Fibroblast of peridontal ligament (primary cell): ENCODE data around the gene RAP1GAP2.
"Not testable (repeated sequence)": the region's sequence is repeated elsewhere in the genome, so short reads cannot be mapped to it uniquely, and the experiment has no call there.

Experiments used
- DNase-seq: peaks from one replicate; pipeline ENCODE4 v3.0.0-alpha.2; 2010; ENCODE audit errors: extremely low read depth

Gene RAP1GAP2

GRCh38 chr17:2883544-2884213, 87.4 kb downstream of the RAP1GAP2 start:
- no peak for DNase-seq

DNA sequence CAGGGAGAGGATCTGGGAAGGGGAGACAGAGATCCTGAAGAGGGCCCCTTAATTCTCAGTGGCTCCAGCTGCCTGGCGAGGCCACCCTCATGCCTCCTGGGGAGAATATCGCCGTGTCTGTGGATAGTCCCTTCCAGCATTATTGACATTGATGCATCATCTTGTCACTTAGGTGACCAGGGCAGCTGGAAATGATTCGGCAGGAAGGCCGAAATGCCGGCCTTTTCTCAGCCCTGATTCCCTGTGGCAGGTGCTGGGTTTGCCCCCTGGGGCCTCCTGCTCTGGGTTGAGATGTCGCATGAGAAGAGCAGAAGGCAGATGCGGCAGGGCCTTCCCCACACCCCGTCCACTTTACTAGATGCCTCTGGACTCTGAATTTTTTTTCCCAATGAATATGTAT, 89.5 kb downstream of the RAP1GAP2 start:
- DNase-seq = no peak

DNA sequence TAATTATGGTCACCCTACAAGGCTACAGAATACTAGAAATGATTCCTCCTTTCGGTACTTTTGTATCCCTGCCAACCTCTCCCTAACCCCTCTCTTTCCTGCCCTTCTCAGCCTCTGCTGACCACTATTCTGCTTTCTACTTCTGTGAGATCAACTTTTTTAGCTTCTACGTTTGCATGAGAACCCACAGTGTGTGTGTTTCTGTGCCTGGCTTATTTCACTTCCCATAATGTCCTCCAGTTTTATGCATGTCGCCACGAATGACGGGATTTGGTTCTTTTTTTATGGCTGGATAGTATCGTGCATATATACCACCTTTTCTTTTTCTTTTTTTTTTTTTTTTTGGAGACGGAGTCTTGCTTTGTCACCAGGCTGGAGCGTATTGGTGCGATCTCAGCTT, 92.1 kb downstream of the RAP1GAP2 start:
- no peak for DNase-seq

GRCh38 chr17:2889256-2889655, 93.0 kb downstream of the RAP1GAP2 start:
- no peak for DNase-seq

GRCh38 chr17:2890778-2891177, 94.5 kb downstream of the RAP1GAP2 start:
- not testable (repeated sequence) for DNase-seq

- DNase-seq = peak; percentile 8
Observed at GRCh38 chr17:2892305-2892971, 96.2 kb downstream of the RAP1GAP2 start.

DNA sequence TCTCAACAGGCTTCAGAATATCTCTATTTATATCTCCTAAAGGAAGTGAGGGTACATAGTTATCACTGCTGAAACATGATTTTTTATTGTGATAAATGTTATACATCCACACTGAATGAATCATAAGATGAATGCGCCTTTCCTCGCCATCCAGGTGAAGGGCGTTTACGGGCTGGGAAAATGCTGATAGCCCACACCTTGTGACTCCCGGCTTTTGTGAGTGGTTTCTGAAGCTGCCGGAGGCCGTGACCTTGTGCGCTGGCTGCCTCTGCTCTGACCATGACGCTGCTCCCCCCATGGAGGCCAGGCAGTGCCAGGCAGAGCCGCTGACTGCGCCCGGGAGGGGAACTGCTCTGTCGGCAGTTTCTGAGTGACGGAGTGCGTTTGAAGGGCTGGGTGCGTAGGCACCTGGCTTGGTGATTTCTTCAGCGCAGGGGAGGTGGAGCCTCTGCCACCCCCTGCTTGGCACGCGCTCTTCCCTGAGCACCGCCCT, 97.2 kb downstream of the RAP1GAP2 start:
- DNase-seq = no peak

GRCh38 chr17:2894782-2895181, 98.5 kb downstream of the RAP1GAP2 start:
- no peak for DNase-seq

DNA sequence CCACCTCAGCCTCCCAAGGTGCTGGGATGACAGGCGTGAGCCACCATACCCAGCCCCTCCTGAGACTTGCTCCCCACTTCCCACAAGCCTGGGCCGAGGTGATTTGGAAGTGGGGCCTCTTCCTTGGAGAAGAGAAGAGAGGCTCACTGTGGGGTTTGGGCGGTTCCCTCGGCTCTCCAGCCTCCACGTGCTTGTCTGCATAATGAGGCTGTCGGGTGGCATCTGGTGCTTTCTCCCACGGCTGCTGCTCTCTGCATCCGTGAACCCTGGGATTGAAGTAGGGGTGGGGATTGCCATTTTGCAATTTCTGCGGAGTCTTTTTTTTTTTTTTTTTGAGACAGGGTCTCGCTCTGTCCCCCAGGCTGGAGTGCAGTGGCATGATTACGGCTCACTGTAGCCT, 101.4 kb downstream of the RAP1GAP2 start:
- DNase-seq = no peak

DNA sequence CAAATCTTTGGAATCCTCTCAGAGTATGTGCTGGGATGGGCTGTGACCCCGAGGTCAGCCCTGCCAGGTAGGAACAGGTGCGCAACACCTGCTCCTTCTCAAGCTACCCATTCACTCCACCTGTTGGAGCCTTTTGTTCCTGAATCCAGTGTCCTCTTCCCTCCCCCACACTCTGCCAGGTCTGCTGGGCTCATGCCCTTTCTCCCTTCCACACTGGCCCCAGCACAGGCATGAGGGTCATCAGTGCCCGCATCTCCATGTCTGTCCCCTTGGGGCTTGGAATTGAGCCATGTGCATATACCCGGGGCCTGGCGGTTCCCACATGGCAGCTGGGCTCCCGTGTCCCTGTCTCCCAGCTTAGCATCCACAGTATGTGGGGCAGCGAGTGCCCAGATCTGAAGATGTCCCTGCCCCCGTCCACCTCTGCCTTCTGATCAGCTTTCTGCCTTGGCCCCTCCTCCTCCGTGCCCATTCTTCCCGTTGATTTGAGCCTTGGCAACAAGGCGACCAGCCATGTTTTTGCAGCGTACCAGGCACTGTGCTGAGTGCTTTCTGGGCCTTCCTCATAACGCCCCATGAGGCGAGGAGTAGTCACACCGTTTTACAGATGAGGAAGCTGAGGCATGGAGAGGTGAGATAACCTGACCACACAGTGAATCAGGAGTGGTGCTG, 102.2 kb downstream of the RAP1GAP2 start:
- DNase-seq = no peak

GRCh38 chr17:2899906-2900305, 103.7 kb downstream of the RAP1GAP2 start:
- DNase-seq = no peak

GRCh38 chr17:2900842-2901241, 104.6 kb downstream of the RAP1GAP2 start:
- no peak for DNase-seq

- DNase-seq = no peak
Observed at GRCh38 chr17:2901582-2901981, 105.3 kb downstream of the RAP1GAP2 start.

DNA sequence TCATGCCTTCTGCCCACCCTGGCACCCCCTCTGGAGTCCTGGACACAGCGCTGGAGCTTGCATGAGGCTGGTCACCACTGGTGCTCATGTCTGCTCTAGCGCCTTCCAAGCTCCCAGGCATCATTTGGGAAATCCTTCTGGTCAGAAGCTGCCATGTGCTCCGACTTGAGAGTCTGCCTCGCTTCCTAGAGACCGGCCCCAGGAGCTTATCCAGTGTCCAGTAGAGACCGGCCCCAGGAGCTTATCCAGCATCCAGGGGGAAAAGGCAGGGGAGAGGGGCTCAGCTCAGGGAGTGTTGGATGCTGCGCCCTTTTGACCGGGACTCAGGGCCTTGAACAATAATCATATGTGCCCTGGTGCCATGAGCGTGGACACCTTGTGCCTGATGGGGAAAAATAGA, 106.3 kb downstream of the RAP1GAP2 start:
- DNase-seq = no peak

GRCh38 chr17:2903193-2903974, 107.1 kb downstream of the RAP1GAP2 start:
- no peak for DNase-seq

- DNase-seq = no peak
Observed at GRCh38 chr17:2904135-2904534, 107.9 kb downstream of the RAP1GAP2 start.

GRCh38 chr17:2905269-2905668, 109.0 kb downstream of the RAP1GAP2 start:
- no peak for DNase-seq

DNA sequence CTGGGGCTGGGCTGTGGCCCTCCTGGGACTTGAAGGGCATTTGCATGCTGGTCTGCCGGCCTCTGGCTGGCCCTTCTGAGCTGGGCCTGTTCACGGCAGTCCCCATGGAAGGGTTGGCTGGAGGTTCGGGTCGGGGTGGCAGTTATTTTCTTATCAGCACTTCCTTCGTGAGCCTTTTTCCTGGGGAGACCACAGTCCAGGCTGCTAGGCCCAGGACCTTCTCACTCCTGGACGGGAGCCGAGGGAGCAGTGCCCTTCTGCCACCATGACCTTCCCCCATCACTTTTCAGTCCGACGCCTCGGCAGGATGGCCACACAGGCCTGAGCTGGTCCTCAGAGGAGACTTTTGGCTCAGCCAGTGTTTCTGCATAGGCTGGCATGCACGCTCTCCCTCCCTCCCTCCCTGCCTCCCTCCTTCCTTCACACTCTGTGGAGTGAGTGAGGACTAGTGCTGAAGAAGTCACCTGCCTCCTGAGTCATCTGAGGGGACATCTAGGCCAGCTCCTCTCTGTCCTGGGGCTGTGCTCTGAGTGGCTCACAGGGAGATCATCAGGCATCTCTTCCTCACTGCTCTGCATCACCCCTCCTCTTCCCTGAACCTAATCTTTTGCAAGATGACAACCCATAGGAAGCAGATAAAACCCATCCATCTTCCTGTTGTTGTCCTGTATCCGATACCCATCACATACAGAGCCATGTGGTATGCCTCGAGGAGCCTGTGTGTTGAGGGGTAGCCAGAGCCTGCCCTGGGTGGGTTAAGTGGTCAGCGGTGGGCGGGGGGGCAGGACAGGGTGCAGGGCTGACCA, 109.7 kb downstream of the RAP1GAP2 start:
- DNase-seq = no peak

GRCh38 chr17:2906901-2907300, 110.7 kb downstream of the RAP1GAP2 start:
- DNase-seq = no peak

DNA sequence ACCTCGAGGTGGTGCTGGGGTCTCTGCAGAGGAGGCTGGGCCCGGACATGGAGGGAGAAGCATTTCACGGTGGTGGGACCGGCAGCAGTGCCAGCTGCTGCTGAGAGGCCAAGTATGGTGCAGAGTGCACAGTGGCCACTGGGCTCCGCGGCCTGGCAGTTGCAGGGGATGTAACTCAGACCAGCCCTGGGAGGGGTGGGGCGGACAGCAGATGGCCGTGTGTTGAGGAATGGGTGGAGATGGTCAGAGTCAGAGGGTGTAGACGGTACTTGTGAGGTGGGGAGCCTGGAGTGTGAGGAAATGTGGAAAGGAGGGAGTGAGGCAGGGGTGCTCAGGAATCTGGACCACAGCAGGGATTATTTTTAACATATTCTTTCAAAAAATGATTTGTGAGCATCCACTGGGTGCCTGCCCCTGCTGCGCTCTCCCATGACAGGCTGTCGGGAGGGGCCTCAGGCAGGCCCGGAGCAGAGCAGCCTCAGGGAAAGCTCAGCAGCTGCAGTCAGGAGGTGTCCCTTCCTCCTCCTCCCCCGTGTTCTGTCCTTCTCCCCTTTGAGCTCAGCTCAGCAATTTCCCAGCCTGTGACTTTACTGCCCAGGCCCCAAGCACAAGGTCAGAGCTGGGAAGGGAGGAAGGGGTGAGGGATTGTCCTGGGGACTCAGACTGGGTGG, 113.1 kb downstream of the RAP1GAP2 start:
- no peak for DNase-seq

- DNase-seq = no peak
Observed at GRCh38 chr17:2909846-2910234, 113.6 kb downstream of the RAP1GAP2 start.
